Gastroesophageal sphincter (tissue), 3 donors: Measurements from ENCODE around the gene NTSR1.

Experiments used
- CTCF ChIP-seq, 4 experiments: fragments of 200-600 bp in 2 of 4; fragments of 450-650 bp in 2 of 4; sonication (generic) in 1 of 4; IDR thresholded peaks; one replicate each; pipeline ENCODE4 v1.5.1; 2017 to 2019; ENCODE audit warnings: antibody characterized with exemption in 4 of 4, mild to moderate bottlenecking in 2 of 4, moderate library complexity in 2 of 4
- POLR2A ChIP-seq, 2 donors: fragments of 450-650 bp; IDR thresholded peaks; one replicate each; pipeline ENCODE4 v1.6.1; 2017; ENCODE audit warnings: antibody characterized with exemption in 2 of 2, mild to moderate bottlenecking in 2 of 2, moderate library complexity in 1 of 2

GRCh38 chr20:62732842-62733525 lies 24.3 kb downstream of the NTSR1 start:
- no peak for TF ChIP-seq CTCF (IDR thresholded peaks at IDR 0.05)
- no peak for TF ChIP-seq POLR2A (IDR thresholded peaks at IDR 0.05)
